ENCODE measurements around the gene ARID1B.

GRCh38 chr6:157164972-157165371 is 387.8 kb downstream of the ARID1B start:
- no peak for TF ChIP-seq CTCF (conservative IDR thresholded peaks at IDR 0.05)
- no peak for TF ChIP-seq EZH2 (IDR thresholded peaks at IDR 0.05; ENCODE audit: low read depth)

All from PC-9 (cell line).